ENCODE results near the gene ADA. TPM values are rescaled to one million over a fixed set of nuclear protein-coding genes. Genes with fewer than 3 reads are reported as not detected.

ADA gene
- total and polyA plus RNA-seq, 2 of the 13 experiments (the other 11 are each of a cell fraction or from before 2014, with no cell fraction given), result 2.5 to 11.3 TPM

GRCh38 chr20:44662261-44662660, 10.8 kb upstream of the ADA start:
- FAIRE-seq, result no peak
- TF ChIP-seq THYN1 (CRISPR knock-in tag; IDR thresholded peaks at IDR 0.05; ENCODE audit: borderline replicate concordance, low read depth) (no peak), ZC3H13 (CRISPR knock-in tag; IDR thresholded peaks at IDR 0.05) (no peak), PRMT3 (CRISPR knock-in tag; IDR thresholded peaks at IDR 0.05; ENCODE audit: borderline replicate concordance, low read depth) (no peak), ARID4A (CRISPR knock-in tag; IDR thresholded peaks at IDR 0.05; ENCODE audit: borderline replicate concordance) (no peak), FOXJ3 (CRISPR knock-in tag; IDR thresholded peaks at IDR 0.05; ENCODE audit: borderline replicate concordance) (no peak), SRSF9 (IDR thresholded peaks at IDR 0.05; ENCODE audit: borderline replicate concordance, insufficient read depth, low read depth, low read length, poor library complexity, severe bottlenecking) (no peak), THAP11 (CRISPR knock-in tag; IDR thresholded peaks at IDR 0.05) (no peak), BATF2 (CRISPR knock-in tag; IDR thresholded peaks at IDR 0.05) (no peak), MYNN (CRISPR knock-in tag; IDR thresholded peaks at IDR 0.05; ENCODE audit: low read depth) (no peak), NFKBIZ (CRISPR knock-in tag; IDR thresholded peaks at IDR 0.05) (no peak), RFX5 (IDR thresholded peaks at IDR 0.05; ENCODE audit: low read depth, low read length) (no peak), ONECUT2 (CRISPR knock-in tag; IDR thresholded peaks at IDR 0.05) (no peak), ZNF704 (CRISPR knock-in tag; IDR thresholded peaks at IDR 0.05; ENCODE audit: borderline replicate concordance) (no peak), ZNF234 (CRISPR knock-in tag; conservative IDR thresholded peaks at IDR 0.05) (no peak), PREB (CRISPR knock-in tag; IDR thresholded peaks at IDR 0.05) (no peak), SNAPC5 (CRISPR knock-in tag; IDR thresholded peaks at IDR 0.05; ENCODE audit: borderline replicate concordance) (no peak), RELA (CRISPR knock-in tag; IDR thresholded peaks at IDR 0.05) (no peak)

More at GRCh38 chr20:44662261-44662660, 10.8 kb upstream of the ADA start:
- no TSS peak for BruUV-seq (replicated peaks)
- Histone ChIP-seq H3K4me2 (ENCODE audit: low read depth, low read length) (no peak overlapping the region), H3K36me3 (replicated peaks in 1 of 2; ENCODE audit: control insufficient read depth in 1 of 2, insufficient read depth in 2 of 2, low read length in 2 of 2) (no peaks in the 10 kb centered on the region), H3K4me3 (replicated peaks in 1 of 3; ENCODE audit: insufficient read depth in 1 of 3, low read depth in 2 of 3, low read length in 3 of 3) (no peak overlapping the region), H4K20me1 (ENCODE audit: insufficient read depth, low read length) (no peaks in the 10 kb centered on the region), H3K9me3 (ENCODE audit: low read length) (no peaks in the 10 kb centered on the region), H3K9ac (ENCODE audit: insufficient read depth, low read depth, low read length) (no peak overlapping the region), H3K27ac (ENCODE audit: extremely low read length, insufficient read depth, low read length) (no peak overlapping the region), H2AFZ (ENCODE audit: low read length) (no peak overlapping the region), H3K4me1 (ENCODE audit: insufficient read depth, low read length) (no peaks in the 10 kb centered on the region), H3K79me2 (ENCODE audit: insufficient read depth, low read length) (no peaks in the 10 kb centered on the region), H3K27me3 (ENCODE audit: control insufficient read depth in 1 of 2, insufficient read depth in 2 of 2, low read length in 2 of 2) (peaks cover 0 to 31% of the 10 kb centered on the region in 2 experiments; a peak in 3 of 5 replicates)
- WGBS (ENCODE audit: low lambda C conversion rate), result 8% methylated on average over 3 of the region's 3 CpGs
- in situ Hi-C loops (cut with HindIII; ENCODE audit: extremely low pct_ligation_motif_present, low pct_unique_long_range_greater_than_20kb), result no loop called here
- no peak for DNase-seq (ENCODE audit: low spot score)
- intact Hi-C loops (cut with micrococcal nuclease; ENCODE audit: unreplicated experiment), result no loop called here
- POLR2A ChIA-PET, result no interaction called here
- CTCF ChIA-PET (ENCODE audit: low intra/inter-chr PET ratio, low total read pairs), result no interaction called here
- no peak for ATAC-seq

Measured in HepG2 (cell line).